ENCODE data around the gene EPHA1.
"Not testable (repeated sequence)": the region's sequence is repeated elsewhere in the genome, so short reads cannot be mapped to it uniquely, and the experiment has no call there.

The EPHA1 gene

DNA sequence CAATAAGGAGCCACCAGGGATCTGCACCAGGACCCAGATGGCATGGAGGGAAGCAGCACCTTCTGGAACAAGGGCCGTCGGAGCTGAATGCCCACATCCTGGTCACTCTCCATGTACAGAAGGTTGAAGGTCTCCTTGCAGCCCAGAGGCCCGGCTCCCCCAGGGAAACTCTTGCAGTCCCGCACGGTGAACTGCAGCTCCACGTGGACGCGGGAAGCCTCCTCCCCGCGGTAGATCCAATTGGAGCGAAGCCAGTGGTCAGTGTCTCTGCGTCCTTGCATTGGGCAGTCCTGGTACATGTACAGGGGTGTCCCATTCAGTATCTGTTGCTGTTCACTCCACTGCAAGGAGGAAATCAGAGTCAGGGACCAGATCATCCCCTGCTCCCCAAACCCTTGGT is 7.4 kb downstream of the EPHA1 start:
- no peak for DNase-seq

DNA sequence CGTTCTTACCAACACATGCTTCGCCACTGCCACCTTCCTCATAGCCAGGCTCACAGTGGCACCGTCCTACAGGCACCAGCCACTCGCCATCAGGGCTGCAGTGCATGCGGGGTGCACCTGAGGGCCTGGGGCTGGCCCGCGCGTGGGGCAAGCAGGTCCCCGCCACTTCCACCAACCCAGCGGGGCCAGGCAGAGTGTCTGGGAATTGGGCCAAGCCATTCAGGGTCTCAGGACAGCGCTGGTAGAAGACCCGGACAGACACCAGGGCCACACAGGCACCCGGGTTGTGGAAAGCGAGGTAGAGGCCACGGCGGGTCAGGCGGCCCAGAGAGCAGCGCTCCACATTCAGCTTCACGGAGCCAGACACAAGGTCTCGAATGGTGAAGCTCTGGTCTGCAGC is 9.0 kb downstream of the EPHA1 start:
- DNase-seq = no peak

DNA sequence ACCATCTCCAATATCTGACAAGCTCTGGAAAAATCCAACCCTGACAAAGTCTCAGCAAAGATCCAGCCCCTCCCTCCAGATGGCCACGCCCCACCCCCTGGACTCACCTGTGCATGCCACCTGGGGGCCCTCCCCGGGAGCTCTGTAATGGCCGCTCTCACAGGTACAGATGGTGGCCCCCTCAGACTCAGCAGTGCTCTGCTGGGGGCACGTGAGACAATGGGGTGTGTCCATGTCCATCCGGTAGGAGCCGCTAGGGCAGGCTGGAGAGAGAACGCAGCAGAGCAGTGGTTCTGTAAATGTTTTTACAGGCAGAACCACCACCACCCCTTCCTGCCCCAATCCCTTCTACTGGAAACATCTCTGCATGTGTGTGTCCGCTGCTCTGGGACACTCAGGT is 9.5 kb downstream of the EPHA1 start:
- DNase-seq = no peak

DNA sequence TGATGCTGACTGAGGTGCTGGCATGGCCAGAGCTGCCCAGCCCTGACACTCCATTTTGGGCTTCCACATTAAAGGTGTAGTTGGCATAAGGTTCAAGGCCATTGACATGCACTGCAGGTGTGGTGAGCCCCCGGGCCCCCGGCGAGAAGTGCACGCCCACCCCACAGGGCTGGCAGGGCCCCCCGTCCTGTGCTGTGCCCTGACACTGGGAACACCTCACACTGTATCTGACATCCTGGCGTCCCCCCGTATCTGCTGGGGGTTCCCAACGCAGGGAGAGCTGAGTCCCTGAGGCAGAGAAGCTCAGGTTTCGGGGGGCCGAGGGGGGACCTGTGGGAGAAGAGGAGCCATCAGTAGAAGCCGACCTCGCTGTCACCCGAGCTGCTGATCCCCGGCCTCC is 10.0 kb downstream of the EPHA1 start:
- DNase-seq = no peak

DNA sequence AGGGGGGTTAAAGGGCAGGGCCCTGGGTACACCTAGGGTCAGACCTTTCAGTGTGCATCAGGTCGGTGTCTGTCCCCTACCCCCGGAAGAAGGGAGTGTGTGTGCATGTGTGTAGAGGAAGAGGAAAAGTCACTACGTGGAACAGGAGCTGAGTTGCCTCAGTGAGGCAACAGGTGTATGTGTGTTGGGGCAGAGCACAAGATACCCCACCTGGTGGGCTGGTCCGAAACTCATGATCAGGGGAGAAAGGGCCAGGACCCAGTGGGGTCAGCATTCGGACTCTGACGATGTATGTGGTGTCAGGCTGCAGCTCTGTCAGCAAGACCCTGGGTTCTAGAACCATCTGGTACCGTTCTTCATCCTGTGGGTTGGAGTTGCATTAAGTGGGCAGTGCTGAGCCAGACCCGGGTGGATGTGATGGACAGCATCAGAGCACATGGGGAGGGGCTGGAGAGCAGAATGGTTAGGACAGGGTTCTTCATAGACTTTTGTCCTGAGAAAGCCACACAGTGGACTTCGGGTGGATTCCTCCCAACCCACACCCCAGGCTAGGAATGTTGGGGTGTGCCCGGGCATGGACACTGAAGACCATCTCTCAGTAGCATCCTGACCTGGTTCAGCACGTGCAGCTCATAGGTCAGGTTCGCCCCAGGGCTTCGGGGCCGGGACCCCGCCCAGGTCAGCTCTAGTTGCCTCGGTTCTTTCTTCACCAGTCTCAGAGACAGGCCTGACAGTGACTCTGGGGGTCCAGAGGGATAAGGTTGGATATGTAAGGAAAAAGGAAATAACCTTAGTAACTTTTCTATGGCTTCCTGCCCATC is 10.7 kb downstream of the EPHA1 start:
- no peak for DNase-seq

DNA sequence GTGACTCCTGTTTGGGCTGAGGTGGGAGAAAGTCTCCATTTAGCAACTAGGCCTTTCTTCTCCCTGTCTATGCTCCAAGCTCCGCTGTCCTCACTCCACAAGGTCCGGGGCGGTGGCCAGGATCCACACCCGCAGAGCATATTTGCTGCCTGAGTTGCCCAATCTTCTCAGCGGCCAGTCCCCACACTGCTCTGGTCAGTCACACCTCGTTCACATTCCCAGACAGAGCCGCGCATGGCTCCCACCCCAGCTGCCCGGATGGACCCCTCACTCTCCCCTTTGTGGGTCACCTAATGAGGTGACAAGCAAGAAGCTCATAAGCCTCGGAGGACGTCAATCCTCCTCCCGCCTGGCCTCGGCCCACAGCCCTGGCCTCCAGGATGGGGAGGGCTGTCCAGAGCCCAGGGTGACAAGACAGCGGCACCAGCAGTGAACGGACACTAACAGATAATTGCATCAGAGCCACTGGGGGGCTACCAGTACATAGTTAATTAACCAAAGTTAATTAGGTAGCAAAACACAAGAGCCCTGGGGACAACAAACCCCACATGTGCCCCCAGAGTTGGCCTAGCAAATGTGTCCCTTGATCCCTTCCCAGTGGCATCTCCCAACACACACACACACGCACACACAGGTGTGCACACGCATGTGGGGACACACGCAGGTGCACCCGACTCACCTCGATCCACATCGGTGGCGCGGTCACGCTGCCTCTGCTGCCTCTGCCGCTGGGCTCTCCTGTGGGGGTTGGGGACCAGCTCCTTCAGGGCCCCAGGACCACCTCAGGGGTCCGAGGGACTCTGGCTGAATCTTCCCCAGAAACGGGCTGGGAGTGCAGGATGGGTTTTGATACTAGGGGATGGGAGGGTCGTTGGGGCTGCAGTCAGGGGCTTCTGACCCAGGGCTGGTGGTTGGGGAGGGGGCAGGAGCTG is 11.8 kb downstream of the EPHA1 start:
- DNase-seq = no peak

DNA sequence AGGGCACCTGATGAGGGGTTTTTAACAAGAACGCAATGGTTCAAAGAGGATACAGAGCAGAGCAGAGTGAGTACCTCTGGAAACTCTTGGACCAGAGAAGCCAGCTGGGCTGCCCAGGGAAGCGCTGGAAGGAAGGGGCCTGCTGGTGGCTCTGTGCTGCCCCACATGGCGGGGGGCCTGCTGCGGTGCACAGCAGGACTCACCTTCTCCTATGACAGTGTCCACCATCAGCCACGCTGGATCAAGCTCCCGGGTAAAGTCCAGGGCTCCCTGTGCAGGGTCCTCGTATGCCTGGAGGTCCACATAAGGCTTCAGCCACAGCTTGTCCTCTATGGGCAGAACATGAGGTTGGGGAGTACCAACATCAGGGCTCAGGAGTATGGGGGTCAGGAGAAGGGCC is 12.5 kb downstream of the EPHA1 start:
- no peak for DNase-seq

DNA sequence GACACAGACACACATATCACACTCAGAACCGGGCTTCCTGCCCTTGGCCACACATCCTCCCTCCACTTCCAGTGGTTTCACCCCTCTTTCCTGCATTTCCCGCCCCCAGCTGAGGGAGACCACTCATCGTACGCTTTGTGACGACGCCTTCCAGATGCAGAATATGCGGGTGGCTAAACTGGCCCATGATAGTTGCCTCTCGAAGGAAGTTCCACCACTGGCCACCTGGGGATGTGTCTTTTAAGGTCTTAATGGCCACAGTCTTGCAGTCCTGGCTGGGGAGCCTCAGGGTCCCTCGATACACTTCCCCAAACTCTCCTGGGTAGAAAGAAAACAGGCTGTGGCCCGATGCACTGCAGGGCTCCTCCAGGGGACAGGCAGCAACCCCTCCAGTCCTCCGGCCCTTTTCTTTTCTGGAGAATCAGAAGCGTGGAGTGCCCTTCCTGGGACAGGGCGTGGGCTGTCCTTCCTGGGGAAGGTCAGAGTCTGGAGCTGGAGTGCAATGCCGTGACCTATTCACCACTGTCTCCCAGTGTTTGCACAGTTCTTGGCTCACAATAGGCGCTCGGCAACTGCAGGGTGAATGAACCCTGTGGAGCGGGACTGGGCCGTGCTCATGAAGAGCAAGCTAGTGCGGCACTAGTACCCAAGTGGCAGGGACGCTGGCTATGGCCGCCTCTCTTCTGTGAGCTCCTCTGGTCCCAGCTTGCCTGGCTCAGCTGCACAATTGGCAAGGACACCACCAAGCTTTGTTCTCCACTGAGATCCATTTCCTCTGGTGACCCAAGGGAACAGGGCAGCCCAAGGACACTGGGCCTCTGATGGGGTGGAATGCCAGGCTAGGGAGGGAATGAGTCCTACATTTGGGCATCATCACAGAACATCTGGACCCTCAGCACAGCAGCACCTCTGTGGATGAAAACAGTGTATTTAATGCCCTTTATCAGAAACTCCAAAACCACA is 13.2 kb downstream of the EPHA1 start:
- DNase-seq = no peak

DNA sequence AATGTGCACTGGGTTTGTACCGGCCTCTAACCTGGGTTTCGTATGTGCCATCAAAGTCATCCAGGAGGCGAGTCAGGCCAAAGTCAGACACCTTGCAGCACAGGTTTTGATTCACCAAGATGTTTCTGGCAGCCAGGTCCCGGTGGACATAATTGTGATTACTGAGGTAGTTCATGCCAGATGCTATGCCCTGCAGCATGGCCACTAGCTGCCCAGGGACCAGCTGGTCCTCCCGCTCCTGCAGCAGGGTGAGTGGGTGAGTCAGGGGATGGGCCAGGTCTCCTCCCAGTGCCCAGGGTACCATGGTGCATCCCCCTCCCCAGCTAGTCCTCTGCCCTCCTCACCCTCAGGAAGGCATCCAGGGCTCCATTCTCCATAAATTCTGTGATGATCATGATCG is 13.9 kb downstream of the EPHA1 start:
- no peak for DNase-seq

DNA sequence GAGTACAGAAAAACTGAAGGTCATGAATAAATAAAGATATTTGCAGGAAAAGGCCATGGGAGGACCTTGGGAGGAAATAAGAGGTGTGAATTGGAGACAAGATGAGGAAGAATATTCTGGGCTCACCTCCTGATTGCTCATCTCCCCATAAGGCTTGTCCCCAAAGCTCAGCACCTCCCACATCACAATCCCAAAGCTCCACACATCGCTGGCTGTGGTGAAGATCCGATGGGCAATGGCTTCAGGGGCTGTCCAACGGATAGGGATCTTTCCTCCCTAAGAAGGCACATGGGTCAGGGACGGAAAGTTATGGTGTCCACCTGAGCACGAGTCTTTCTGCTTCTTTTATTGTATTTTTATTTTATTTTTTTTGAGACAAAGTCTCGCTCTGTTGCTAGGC is 14.6 kb downstream of the EPHA1 start:
- DNase-seq = no peak

DNA sequence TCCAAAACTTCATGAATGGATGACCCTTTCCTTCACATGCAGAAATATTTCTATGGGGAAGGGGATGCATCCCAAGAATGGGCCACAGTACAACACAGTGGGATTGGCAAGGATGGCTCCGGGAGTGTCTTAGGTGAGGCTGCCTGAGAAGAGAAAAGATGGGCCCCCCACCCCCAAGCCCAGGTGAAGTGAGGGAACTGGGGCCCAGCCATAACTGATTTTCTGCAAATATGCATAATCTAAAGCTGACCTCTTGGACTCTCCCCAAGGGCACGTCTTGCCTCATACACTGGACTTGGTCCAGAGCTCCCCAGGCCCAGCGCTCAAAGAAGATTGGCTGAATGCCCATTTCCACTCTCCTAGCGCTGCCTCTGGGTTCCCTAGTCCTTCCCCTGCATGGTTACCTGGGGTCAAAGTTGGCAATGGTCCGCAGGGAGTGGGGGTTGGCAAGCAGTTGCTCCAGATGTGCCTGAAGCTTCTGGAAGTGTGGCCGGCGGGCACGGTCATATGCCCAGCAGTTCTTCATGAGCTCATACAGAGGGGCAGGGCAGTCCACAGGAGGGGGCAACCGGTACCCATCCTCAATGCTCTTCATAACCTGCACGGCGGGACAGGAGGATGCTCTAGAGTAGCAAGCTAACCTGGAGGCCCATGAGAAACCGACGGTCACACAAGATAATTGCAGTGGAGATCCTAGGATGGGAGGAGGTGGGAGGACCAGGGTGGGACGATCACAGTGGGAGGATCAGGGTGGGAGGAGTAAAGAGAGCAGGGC is 15.2 kb downstream of the EPHA1 start:
- no peak for DNase-seq

DNA sequence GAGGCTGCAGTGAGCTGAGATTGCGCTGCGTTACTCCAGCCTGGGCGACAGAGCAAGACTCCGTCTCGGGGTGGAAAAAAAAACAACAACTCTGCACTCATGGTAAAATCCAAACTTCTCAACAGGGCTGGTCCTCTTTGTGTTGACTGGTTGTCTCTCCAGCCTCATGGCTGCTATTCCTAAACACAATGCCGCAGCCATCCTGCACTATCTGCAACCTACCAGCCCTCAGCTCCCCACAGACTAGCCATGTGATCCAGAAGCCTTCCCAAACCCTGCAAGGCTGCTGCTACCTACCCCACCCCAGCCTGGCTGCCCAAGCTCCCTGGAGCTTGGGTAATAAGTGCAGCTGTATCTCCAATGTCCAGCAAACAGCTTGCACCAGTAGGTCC is 15.8 kb downstream of the EPHA1 start:
- no peak for DNase-seq

DNA sequence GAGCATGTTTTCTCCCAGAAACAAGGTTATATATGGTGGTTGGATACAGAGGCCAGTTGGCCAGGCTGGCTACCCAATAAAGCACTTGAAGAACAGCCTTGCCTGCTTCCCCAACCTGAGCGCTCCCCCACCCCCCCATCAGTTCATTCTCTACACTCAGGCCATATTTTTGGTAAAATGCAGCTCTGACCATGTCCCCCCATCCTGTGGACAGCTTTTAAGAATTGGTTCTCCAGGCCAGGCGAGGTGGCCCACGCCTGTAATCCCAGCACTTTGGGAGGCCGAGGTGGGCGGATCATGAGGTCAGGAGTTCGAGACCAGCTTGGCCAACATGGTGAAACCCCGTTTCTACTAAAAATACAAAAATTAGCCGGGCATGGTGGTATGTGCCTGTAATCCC is 16.2 kb downstream of the EPHA1 start:
- not testable (repeated sequence) for DNase-seq

DNA sequence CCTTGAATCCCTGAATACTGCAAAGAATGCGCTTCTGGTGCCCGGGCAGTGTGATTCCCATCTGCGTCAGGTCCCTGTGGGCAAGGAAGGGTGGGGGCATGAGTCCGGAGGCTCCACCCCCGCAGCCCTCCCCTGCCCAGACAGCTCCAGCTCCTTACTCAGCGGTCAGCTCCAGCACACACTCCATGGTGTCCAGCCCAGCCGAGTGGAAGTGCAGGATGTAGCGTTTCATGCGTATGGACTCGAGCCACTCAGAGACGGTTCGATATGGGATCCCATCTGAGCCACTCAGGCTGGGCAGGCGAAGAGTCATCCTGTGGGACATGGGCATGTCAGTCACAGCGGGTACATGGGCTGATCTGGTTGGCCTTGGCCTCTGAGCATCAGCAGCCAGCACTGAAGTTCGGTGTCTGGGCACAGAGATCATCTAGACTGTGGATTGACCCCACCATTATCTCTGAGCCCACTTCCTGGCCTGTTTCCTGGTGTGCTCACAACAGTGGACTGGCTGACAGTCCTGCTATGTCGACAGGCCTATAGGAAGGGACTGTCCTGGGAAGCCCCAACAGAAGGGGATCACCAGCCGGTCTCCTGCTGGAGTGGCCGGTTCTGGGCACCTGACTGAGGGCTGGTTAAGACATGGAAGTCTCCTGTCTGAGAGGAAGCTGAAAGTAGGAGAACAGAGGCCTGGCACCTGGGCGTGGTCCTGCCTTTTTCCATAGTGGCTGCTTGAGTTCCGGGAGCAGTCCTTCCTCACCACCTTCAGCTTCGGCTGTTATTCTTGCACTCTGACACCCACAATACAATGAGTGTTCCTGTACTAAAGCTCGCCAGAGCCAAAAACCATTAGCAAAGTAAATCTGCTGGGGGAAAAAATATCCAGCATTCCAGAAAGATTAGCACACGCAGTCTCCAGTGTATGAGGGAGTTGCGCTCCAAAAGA is 16.9 kb downstream of the EPHA1 start:
- DNase-seq = no peak

DNA sequence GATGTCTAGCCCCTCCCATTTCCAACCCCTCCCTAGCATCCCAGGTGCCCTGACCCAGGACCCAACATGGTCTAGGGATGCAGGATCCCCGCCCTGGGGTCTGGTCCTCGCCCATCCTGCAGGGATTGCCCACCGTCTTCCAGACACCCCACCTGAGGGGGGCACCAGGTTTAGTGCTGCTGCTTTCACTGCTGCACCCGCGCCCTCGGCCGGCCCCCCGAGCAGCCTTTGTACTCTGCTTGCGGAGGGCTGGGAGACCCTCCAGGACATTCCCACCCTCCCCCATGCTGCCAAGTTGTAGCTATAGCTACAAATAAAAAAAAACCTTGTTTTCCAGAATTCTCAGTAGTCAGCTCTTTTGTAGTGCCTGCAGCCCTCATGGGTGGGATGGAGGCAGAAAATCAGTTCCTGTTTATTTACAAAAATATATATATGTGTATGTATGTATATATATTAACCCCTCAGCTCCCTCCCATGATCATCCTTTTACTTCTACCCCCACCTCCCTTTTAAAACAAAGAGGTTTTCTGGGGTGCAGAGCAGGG is 17.8 kb downstream of the EPHA1 start:
- DNase-seq = no peak

DNA sequence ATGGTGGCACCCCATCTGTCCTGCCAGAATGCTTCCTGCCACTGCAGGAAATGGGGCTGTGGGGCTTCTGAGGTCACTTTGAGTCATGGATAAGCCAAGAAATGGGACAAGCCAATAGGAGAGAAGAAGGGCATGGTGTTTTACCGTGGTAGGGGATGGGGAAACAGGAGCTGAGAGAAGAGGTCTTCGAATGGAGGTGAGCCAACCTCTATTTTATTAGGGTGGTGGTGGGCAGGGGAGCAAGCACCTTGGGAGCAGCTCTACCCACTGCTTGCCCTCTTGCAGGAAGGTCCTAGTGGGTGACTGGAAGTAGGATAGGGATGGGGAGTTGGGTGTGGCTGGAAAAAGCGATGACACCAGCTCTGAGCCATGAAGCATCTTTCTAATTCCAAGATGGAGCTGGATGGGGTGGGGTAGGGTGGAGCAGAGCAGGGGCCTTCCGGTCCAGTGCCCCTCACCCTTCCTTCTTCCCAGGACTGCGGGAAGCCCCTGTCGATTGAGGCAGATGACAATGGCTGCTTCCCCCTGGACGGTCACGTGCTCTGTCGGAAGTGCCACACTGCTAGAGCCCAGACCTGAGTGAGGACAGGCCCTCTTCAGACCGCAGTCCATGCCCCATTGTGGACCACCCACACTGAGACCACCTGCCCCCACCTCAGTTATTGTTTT is 18.4 kb downstream of the EPHA1 start:
- no peak for DNase-seq

DNA sequence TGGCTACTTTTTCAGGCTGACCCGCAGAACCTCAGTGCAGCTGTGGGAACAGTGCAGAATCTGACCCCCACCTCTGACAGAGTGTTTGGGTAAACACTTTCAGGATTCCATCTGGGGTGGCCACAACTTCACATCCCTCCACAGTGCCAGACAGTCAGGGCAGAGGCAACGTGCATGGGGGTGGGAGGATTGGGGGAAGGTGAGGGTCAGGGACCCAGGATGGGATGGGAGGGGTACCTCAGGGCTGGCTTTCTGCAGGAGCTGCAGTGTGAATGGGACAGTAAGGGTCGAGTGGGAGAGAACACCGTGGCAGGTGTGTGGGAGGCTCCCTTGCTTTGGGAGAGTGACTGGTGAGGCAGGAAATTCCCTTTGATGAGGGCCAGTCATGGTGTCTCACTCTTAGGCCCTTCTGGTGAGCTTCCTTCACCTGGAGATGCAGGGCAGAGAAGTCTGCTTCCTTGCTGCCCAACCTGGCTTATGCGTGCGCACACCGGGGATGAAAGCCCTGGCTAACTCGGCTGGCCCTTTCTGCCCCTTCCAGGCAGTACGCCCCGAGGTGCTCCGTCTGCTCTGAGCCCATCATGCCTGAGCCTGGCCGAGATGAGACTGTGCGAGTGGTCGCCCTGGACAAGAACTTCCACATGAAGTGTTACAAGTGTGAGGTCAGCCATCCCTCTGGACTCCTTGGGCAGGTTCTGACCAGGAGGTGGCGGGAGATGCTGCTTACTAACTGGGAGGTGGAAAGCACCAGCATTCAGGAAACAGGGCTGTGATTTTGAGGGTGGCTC is 19.1 kb downstream of the EPHA1 start:
- no peak for DNase-seq

DNA sequence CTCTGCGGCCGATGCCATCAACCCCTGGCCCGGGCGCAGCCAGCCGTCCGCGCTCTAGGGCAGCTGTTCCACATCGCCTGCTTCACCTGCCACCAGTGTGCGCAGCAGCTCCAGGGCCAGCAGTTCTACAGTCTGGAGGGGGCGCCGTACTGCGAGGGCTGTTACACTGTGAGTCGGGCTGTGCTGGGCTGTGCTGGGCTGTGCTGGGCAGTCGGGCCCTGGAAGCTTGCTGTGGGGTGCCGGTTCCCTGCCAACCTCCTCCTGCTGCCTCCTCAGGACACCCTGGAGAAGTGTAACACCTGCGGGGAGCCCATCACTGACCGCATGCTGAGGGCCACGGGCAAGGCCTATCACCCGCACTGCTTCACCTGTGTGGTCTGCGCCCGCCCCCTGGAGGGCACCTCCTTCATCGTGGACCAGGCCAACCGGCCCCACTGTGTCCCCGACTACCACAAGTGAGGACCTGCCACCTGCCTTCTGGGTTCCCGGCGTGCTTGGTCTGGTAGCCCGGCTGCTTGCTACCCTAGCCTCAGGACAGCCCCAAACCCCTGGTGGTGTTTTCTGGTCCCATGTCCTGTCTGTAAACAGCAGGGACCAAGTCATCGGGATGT is 20.1 kb downstream of the EPHA1 start:
- DNase-seq = no peak

DNA sequence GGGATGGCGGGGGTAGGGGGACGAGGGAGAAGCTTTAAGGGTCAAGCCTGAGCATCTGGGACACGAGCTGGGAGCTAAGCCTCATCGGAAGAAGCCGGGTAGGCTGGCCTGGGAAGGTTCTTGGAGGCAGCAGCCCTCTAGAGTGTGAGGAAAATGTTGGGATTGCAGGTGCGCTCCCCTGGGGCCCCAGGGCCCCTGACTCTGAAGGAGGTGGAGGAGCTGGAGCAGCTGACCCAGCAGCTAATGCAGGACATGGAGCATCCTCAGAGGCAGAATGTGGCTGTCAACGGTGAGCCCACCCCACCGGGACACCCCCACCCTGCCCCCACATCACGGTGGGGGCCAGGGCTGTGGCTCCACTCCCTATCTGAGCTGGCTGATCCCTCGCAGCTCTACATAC is 20.6 kb downstream of the EPHA1 start:
- DNase-seq = no peak
